Measurements from ENCODE around the gene TBC1D7.

TBC1D7 gene

DNA sequence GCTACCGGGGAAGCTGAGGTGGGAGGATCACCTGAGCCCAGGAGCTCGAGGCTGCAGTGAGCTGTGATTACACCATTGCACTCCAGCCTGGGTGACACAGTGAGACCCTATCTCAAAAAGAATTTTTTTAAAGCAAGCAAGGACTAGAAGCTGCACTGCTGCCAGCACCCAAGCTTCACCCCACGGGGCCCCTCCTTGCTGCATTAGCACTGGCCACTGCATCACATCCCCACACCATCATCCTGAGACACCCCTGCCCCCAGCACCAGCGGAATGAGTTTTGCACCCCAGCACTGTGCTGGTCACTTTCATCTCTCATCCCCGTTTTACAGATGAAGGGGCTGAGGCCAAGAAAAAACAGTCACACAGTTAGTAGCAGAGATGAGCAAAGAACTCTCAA lies 30.9 kb downstream of the TBC1D7 start:
- TF ChIP-seq, protein P1, sequence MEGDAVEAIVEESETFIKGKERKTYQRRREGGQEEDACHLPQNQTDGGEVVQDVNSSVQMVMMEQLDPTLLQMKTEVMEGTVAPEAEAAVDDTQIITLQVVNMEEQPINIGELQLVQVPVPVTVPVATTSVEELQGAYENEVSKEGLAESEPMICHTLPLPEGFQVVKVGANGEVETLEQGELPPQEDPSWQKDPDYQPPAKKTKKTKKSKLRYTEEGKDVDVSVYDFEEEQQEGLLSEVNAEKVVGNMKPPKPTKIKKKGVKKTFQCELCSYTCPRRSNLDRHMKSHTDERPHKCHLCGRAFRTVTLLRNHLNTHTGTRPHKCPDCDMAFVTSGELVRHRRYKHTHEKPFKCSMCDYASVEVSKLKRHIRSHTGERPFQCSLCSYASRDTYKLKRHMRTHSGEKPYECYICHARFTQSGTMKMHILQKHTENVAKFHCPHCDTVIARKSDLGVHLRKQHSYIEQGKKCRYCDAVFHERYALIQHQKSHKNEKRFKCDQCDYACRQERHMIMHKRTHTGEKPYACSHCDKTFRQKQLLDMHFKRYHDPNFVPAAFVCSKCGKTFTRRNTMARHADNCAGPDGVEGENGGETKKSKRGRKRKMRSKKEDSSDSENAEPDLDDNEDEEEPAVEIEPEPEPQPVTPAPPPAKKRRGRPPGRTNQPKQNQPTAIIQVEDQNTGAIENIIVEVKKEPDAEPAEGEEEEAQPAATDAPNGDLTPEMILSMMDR (conservative IDR thresholded peaks at IDR 0.05; ENCODE audit: control insufficient read depth, insufficient read depth, low read depth, low read length) = no peak
- no peak for DNase-seq (ENCODE audit: low read depth)
- H3K4me3 ChIP-seq (ENCODE audit: control insufficient read depth, low read depth, low read length) = no peak overlapping the region

DNA sequence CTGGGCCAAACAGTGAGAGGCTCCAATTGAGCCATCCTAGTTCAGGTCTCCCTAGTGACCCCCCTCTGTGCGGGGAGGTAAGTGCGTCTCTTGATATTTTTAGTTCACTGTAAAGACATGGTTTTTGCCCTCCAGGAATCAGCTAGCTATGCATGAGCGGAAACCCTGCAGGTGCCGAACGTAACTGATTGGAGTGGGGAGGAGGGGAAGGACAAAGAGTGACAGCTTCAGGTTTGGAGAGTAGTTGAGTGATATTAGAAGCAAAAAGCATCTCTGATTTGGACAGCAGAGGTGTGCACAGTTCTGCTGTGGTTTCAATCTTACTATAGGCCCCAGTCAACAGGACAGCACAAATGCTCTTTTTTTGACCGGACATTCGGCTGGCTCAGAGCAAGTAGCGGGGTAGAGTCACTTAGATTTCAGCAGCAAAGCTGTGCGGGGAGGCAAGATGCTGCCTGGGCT lies 31.8 kb downstream of the TBC1D7 start:
- TF ChIP-seq, protein P1 (conservative IDR thresholded peaks at IDR 0.05; ENCODE audit: control insufficient read depth, insufficient read depth, low read depth, low read length) = no peak
- DNase-seq (ENCODE audit: low read depth) = no peak
- no peak overlapping the region for H3K4me3 ChIP-seq (ENCODE audit: control insufficient read depth, low read depth, low read length)

DNA sequence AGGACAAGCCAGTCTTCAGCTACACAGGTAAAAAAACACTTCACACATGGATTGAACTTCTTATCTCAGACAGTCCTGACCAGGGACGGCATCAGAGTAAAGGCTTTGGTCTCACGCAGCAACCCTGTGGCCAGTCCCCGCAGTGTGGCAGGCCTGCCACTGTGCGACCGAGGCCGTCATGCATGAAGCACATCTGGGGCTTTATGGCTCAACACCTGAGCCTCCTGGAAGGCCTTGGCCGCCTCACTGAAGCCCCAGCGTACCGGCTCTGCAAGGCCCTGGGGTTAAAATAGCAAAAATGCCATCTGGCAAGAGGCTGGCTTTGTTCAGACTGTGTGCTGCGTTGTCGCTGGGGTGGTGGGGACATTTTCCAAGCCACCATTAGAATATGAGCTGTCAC lies 32.8 kb downstream of the TBC1D7 start:
- DNase-seq (ENCODE audit: low read depth) = no peak
- H3K4me3 ChIP-seq (ENCODE audit: control insufficient read depth, low read depth, low read length) = no peak overlapping the region
- TF ChIP-seq, protein P1 (conservative IDR thresholded peaks at IDR 0.05; ENCODE audit: control insufficient read depth, insufficient read depth, low read depth, low read length) = no peak

DNA sequence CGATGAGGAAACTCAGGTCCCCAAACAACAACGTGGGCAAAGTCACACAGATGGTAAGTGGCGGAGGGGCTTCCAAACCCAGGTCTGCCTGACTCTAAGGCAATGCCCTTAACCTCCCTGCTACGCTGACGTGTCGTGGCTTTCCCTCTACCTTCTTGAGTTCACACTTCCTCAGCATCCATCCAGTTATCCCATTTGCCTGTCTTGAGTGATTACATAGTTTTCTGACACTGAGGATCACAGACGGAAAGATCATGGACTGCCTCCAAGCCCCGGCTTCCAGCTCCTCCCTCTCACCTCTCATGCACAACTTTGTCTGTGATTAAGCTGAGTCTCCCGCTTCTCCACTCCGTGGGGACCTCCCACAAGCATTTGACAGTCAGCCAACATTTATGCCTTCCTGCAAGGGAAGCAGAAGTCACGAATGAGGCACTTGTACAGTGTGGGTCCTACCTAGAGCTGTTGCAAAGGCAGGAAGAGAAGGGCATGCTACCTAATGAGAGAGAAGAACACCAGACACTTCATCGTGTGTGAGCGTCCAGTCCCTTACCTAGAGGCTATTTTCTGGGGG lies 33.8 kb downstream of the TBC1D7 start:
- TF ChIP-seq, protein P1 (conservative IDR thresholded peaks at IDR 0.05; ENCODE audit: control insufficient read depth, insufficient read depth, low read depth, low read length) = no peak
- DNase-seq (ENCODE audit: low read depth) = no peak
- H3K4me3 ChIP-seq (ENCODE audit: control insufficient read depth, low read depth, low read length) = no peak overlapping the region

DNA sequence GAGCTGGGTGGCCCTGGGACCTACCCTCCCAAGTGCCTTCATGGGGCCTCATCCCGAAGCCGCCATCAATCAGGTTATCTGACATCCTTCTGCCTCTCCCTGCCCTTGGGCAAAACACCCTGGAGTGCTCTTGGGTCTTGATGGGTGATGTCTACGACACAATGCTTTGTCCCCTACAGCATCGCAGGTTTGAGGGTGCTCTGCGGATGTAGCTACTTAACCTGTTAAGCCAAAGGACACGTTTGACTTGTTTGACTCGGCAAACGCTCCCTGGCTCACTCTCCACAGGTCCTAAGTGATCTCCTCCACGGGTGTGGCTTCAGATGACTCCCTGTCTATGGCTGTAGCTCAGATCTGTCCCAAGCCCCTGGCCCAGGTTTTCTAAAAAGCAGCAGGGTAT lies 35.6 kb downstream of the TBC1D7 start:
- no peak overlapping the region for H3K4me3 ChIP-seq (ENCODE audit: control insufficient read depth, low read depth, low read length)
- DNase-seq (ENCODE audit: low read depth) = no peak
- TF ChIP-seq, protein P1 (conservative IDR thresholded peaks at IDR 0.05; ENCODE audit: control insufficient read depth, insufficient read depth, low read depth, low read length) = no peak

DNA sequence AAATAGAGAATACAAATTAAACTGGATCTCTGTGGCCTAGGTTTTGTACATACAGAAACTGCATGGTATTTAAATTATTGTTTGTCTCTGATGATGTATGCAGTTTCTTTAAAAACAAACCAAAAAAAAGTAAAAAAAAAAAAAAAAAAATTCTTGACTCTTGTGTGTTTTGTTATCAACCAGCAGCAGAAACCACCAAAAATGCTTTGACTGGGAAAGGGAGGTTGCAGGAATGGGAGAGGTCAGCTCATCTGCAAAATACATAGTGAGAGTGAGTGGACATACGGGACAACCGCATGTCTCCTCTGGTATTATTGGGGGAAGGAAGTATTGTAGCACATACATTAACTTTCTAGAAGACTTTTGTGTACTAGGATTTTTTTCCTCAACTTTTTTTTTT lies 38.0 kb downstream of the TBC1D7 start:
- DNase-seq (ENCODE audit: low read depth) = no peak
- TF ChIP-seq, protein P1 (conservative IDR thresholded peaks at IDR 0.05; ENCODE audit: control insufficient read depth, insufficient read depth, low read depth, low read length) = no peak
- H3K4me3 ChIP-seq (ENCODE audit: control insufficient read depth, low read depth, low read length) = no peak overlapping the region
